SK-N-SH treated with all-trans-retinoic acid at 6 μM for 48 hours (cell line): Measurements from ENCODE around the gene PDE7B.

Experiments
- ARNTL ChIP-seq: fragments of 450-650 bp; formaldehyde crosslinking; IDR thresholded peaks from 2 replicates; pipeline ENCODE4 v1.5.0; 2020; ENCODE audit warnings: low read depth, mild to moderate bottlenecking, moderate library complexity, borderline replicate concordance
- CREB5 ChIP-seq: fragments of 250-450 bp; sonication (Bioruptor Pico); IDR thresholded peaks from 2 replicates; pipeline ENCODE4 v1.5.1; 2020; ENCODE audit warnings: low read depth, mild to moderate bottlenecking, moderate library complexity
- CSRNP3 ChIP-seq: fragments of 250-450 bp; sonication (Bioruptor Pico); IDR thresholded peaks from 2 replicates; pipeline ENCODE4 v1.5.1; 2021; ENCODE audit warnings: mild to moderate bottlenecking, moderate library complexity
- ISL1 ChIP-seq: fragments of 250-450 bp; sonication (Bioruptor Pico); IDR thresholded peaks from 2 replicates; pipeline ENCODE4 v2.1.2; 2022; ENCODE audit warnings: mild to moderate bottlenecking, moderate library complexity
- TOX ChIP-seq: fragments of 250-450 bp; sonication (Bioruptor Pico); IDR thresholded peaks from 2 replicates; pipeline ENCODE4 v1.8.0; 2021; ENCODE audit warnings: mild to moderate bottlenecking, moderate library complexity, borderline replicate concordance
- TSHZ2 ChIP-seq: fragments of 250-450 bp; sonication (Bioruptor Pico); IDR thresholded peaks from 2 replicates; pipeline ENCODE4 v1.5.0; 2020; ENCODE audit warnings: mild to moderate bottlenecking, moderate library complexity
- TF ChIP-seq, protein P1 (sequence below): fragments of 250-450 bp; sonication (Bioruptor Pico); IDR thresholded peaks from 2 replicates; pipeline ENCODE4 v1.8.0; 2020; ENCODE audit warnings: mild to moderate bottlenecking, moderate library complexity, borderline replicate concordance

DNA sequence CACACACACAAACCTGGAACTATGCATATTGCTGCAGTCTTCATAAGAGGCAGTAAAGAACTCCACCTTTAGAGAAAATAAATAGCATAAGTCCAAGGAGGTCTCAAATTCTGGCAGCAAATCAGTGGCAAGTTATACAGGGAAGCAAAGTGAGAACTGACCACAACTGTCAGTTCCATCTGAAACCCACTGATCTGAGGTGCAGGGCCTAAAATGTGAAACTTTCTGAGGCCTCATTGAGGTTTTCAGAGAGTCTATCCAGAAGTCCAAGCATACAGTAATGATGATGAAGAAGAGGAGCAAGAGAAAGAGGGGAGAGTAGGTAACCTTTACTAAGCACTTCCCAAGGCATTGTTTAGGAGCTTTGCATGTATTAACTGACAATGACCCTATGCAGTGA lies 362.4 kb downstream of the PDE7B start:
- no peak for TF ChIP-seq CREB5 (CRISPR knock-in tag)
- no peak for TF ChIP-seq TOX (CRISPR knock-in tag)
- TF ChIP-seq TSHZ2 (CRISPR knock-in tag): no peak
- TF ChIP-seq ISL1 (CRISPR knock-in tag): no peak
- no peak for TF ChIP-seq CSRNP3 (CRISPR knock-in tag)
- TF ChIP-seq ARNTL: no peak
- TF ChIP-seq, protein P1, sequence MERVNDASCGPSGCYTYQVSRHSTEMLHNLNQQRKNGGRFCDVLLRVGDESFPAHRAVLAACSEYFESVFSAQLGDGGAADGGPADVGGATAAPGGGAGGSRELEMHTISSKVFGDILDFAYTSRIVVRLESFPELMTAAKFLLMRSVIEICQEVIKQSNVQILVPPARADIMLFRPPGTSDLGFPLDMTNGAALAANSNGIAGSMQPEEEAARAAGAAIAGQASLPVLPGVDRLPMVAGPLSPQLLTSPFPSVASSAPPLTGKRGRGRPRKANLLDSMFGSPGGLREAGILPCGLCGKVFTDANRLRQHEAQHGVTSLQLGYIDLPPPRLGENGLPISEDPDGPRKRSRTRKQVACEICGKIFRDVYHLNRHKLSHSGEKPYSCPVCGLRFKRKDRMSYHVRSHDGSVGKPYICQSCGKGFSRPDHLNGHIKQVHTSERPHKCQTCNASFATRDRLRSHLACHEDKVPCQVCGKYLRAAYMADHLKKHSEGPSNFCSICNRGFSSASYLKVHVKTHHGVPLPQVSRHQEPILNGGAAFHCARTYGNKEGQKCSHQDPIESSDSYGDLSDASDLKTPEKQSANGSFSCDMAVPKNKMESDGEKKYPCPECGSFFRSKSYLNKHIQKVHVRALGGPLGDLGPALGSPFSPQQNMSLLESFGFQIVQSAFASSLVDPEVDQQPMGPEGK (CRISPR knock-in tag): no peak
